Fibroblast of lung (primary cell): Measurements from ENCODE around the gene PDCD10.

Source experiments
- EZH2 ChIP-seq: IDR thresholded peaks from 2 replicates; pipeline ENCODE4 v1.5.1; 2012; ENCODE audit warnings: low read length, control low read depth, mild to moderate bottlenecking; ENCODE audit errors: missing control alignments
- TF ChIP-seq, protein P1 (sequence below), 2 donors: IDR thresholded peaks in 1 of 2; conservative IDR thresholded peaks in 1 of 2; 1 replicate in 1 of 2; 2 replicates in 1 of 2; pipeline ENCODE4 v1.5.1; 2011 to 2012; ENCODE audit warnings: low read length in 2 of 2, control low read depth in 1 of 2, inconsistent platforms in 1 of 2, low read depth in 1 of 2, mild to moderate bottlenecking in 1 of 2

DNA sequence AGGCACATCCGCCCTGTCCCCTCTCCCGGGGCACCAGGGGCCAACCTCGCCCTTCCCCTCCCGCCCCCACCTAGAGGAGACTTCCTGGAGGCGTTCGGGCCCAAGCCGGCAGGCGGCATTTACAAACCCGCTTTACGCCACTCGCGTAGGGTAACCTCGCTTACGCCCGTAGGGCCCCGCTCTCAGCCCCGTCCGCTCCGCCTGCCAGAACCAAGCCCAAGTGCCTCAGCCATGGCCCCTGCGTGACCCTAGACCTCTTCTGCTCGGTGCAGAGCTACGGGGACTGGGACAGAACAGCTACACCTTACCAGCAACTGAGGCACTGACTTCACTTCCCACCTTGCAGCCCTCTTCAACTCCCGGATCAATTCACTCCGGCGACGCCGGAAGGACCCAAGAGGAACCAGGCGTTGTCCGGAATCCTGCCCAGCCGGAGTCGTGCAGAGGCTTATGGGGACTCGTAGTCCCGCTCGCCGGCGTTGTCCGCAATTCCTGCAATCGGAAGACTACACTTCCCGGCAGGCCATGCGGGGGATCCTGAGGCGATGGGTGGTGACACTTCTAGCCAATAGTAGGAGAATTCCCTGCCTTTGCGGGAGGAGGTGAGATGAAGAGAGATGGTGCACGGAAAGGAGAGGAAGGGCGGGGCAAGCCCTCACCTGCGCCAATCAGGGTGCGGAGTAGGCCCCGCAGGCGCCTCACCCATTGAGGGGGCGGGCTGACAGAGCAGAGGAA is at the start of gene PDCD10:
- TF ChIP-seq, protein P1, sequence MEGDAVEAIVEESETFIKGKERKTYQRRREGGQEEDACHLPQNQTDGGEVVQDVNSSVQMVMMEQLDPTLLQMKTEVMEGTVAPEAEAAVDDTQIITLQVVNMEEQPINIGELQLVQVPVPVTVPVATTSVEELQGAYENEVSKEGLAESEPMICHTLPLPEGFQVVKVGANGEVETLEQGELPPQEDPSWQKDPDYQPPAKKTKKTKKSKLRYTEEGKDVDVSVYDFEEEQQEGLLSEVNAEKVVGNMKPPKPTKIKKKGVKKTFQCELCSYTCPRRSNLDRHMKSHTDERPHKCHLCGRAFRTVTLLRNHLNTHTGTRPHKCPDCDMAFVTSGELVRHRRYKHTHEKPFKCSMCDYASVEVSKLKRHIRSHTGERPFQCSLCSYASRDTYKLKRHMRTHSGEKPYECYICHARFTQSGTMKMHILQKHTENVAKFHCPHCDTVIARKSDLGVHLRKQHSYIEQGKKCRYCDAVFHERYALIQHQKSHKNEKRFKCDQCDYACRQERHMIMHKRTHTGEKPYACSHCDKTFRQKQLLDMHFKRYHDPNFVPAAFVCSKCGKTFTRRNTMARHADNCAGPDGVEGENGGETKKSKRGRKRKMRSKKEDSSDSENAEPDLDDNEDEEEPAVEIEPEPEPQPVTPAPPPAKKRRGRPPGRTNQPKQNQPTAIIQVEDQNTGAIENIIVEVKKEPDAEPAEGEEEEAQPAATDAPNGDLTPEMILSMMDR (conservative IDR thresholded peaks at IDR 0.05 in 1 of 2, IDR thresholded peaks at IDR 0.05 in 1 of 2; ENCODE audit: low read depth in 1 of 2, low read length in 2 of 2): no peak
- no peak for TF ChIP-seq EZH2
